IMR-90 (cell line): Measurements from ENCODE around the gene DLX3. TPM values are rescaled to one million over a fixed set of nuclear protein-coding genes. Genes with fewer than 3 reads are reported as not detected.

Source experiments
- ATAC-seq: fragments of 200-7000 bp; cut with Tn5 transposase; 2 replicates; pipeline ENCODE4 v1.9.1; 2020; ENCODE audit warnings: low read depth, mild to moderate bottlenecking, moderate library complexity
- BruUV-seq: library from RNA; stranded (reverse); fragments of 400-500 nt; replicated peaks from 2 replicates; lab custom pipeline; 2021; lab: Mats Ljungman, UMichigan
- CTCF ChIA-PET: fragments of 300-600 bp; formaldehyde crosslinking; extraction: SDS; loops from one replicate; lab custom pipeline; 2021; ENCODE audit warnings: antibody characterized with exemption; lab: Yijun Ruan, JAX
- POLR2A ChIA-PET: fragments of 300-600 bp; sonication (Branson Sonifier 250); formaldehyde crosslinking; loops from one replicate; lab custom pipeline; 2022; ENCODE audit warnings: antibody characterized with exemption; ENCODE audit not compliant: unreplicated experiment; lab: Charles Lee
- DNase-seq: peaks from one replicate; pipeline ENCODE4 v3.0.0; 2013
- H2AFZ ChIP-seq: replicated peaks from 2 replicates; pipeline ENCODE3; 2013; ENCODE audit warnings: low read length, mild to moderate bottlenecking; ENCODE audit not compliant: poor library complexity
- H2AK5ac ChIP-seq: 2 replicates; pipeline ENCODE4 v1.6.1; 2013; ENCODE audit warnings: low read depth, low read length, inconsistent platforms
- H2AK9ac ChIP-seq: replicated peaks from 2 replicates; pipeline ENCODE3; 2013; ENCODE audit warnings: mild to moderate bottlenecking, low read depth, low read length, moderate library complexity; ENCODE audit not compliant: poor library complexity
- H2BK120ac ChIP-seq: 2 replicates; pipeline ENCODE4 v1.6.1; 2013; ENCODE audit warnings: low read depth, low read length, inconsistent platforms
- H2BK15ac ChIP-seq: 3 replicates; pipeline ENCODE4 v1.6.1; 2013; ENCODE audit warnings: low read depth, low read length, inconsistent platforms
- H2BK20ac ChIP-seq: 2 replicates; pipeline ENCODE4 v1.6.1; 2013; ENCODE audit warnings: low read depth, mild to moderate bottlenecking, inconsistent platforms, low read length, moderate library complexity
- H2BK5ac ChIP-seq: 2 replicates; pipeline ENCODE4 v1.6.1; 2013; ENCODE audit warnings: mild to moderate bottlenecking, low read depth, low read length, inconsistent platforms; ENCODE audit not compliant: poor library complexity, severe bottlenecking
- H3K14ac ChIP-seq: replicated peaks from 2 replicates; pipeline ENCODE4 v1.6.1; 2013; ENCODE audit warnings: low read depth, low read length, inconsistent platforms
- H3K18ac ChIP-seq: 2 replicates; pipeline ENCODE4 v1.6.1; 2013; ENCODE audit warnings: low read depth, low read length, control low read depth
- H3K23ac ChIP-seq: 2 replicates; pipeline ENCODE4 v1.6.1; 2013; ENCODE audit warnings: low read depth, low read length, inconsistent platforms
- H3K27ac ChIP-seq: 2 replicates; pipeline ENCODE4 v1.5.1; 2013; ENCODE audit warnings: mild to moderate bottlenecking, control low read depth, low read length; ENCODE audit not compliant: insufficient read depth
- H3K27me3 ChIP-seq: 2 replicates; pipeline ENCODE4 v1.6.1; 2013; ENCODE audit warnings: low read length; ENCODE audit not compliant: control insufficient read depth, insufficient read depth
- H3K36me3 ChIP-seq: 2 replicates; pipeline ENCODE4 v1.6.1; 2013; ENCODE audit warnings: low read length, mixed read lengths; ENCODE audit not compliant: control insufficient read depth, insufficient read depth
- H3K4ac ChIP-seq: 2 replicates; pipeline ENCODE4 v1.6.1; 2013; ENCODE audit warnings: low read depth, low read length, inconsistent platforms
- H3K4me1 ChIP-seq: 2 replicates; pipeline ENCODE4 v1.6.1; 2013; ENCODE audit warnings: low read length, mixed read lengths; ENCODE audit not compliant: control insufficient read depth, insufficient read depth
- H3K4me2 ChIP-seq: 2 replicates; pipeline ENCODE4 v1.6.1; 2013; ENCODE audit warnings: low read depth, mild to moderate bottlenecking, control low read depth, low read length, moderate library complexity
- H3K4me3 ChIP-seq: 2 replicates; pipeline ENCODE4 v1.5.1; 2013; ENCODE audit warnings: low read depth, mild to moderate bottlenecking, control low read depth, low read length, moderate library complexity; ENCODE audit not compliant: insufficient read depth
- H3K56ac ChIP-seq: 2 replicates; pipeline ENCODE4 v1.6.1; 2013; ENCODE audit warnings: low read length, inconsistent platforms; ENCODE audit not compliant: insufficient read depth; ENCODE audit errors: extremely low read depth
- H3K79me1 ChIP-seq, 2 experiments: 2 replicates each; pipeline ENCODE4 v1.6.1; 2013; ENCODE audit warnings: low read length in 2 of 2, inconsistent platforms in 1 of 2, low read depth in 1 of 2
- H3K9ac ChIP-seq: 2 replicates; pipeline ENCODE4 v1.6.1; 2013; ENCODE audit warnings: low read depth, low read length, control low read depth
- H3K9me1 ChIP-seq: 2 replicates; pipeline ENCODE4 v1.6.1; 2013; ENCODE audit warnings: low read length, inconsistent platforms; ENCODE audit not compliant: insufficient read depth
- H3K9me3 ChIP-seq: 2 replicates; pipeline ENCODE4 v1.6.1; 2013; ENCODE audit warnings: low read length; ENCODE audit not compliant: control insufficient read depth, insufficient read depth
- H4K20me1 ChIP-seq: 2 replicates; pipeline ENCODE4 v1.6.1; 2013; ENCODE audit warnings: low read length, inconsistent platforms; ENCODE audit not compliant: insufficient read depth
- H4K5ac ChIP-seq: 2 replicates; pipeline ENCODE4 v1.6.1; 2013; ENCODE audit warnings: mild to moderate bottlenecking, low read depth, low read length, control low read depth
- H4K8ac ChIP-seq, 2 experiments: 2 replicates each; pipeline ENCODE4 v1.6.1; 2013; ENCODE audit warnings: low read depth in 2 of 2, low read length in 2 of 2, control low read depth in 1 of 2, inconsistent platforms in 1 of 2
- H4K91ac ChIP-seq: 2 replicates; pipeline ENCODE4 v1.6.1; 2013; ENCODE audit warnings: low read depth, low read length, inconsistent platforms; ENCODE audit not compliant: insufficient read depth
- BHLHE40 ChIP-seq: fragments of 150-350 bp; IDR thresholded peaks from 2 replicates; pipeline ENCODE4 v1.6.1; 2016; ENCODE audit warnings: mild to moderate bottlenecking, low read depth, low read length
- CEBPB ChIP-seq: IDR thresholded peaks from 2 replicates; pipeline ENCODE4 v1.6.1; 2012; ENCODE audit warnings: low read depth, low read length, improper control_type of control experiment
- CHD1 ChIP-seq: IDR thresholded peaks from 2 replicates; pipeline ENCODE4 v1.6.1; 2012; ENCODE audit warnings: low read depth, low read length, improper control_type of control experiment
- FOS ChIP-seq: fragments of 150-350 bp; IDR thresholded peaks from 2 replicates; pipeline ENCODE4 v1.6.1; 2016; ENCODE audit warnings: low read depth, low read length
- MAZ ChIP-seq: IDR thresholded peaks from 2 replicates; pipeline ENCODE4 v1.6.1; 2012; ENCODE audit warnings: low read depth, mild to moderate bottlenecking, low read length, improper control_type of control experiment, moderate library complexity, borderline replicate concordance
- MXI1 ChIP-seq: IDR thresholded peaks from 2 replicates; pipeline ENCODE4 v1.6.1; 2012; ENCODE audit warnings: low read depth, mild to moderate bottlenecking, low read length, moderate library complexity, borderline replicate concordance
- NFE2L2 ChIP-seq: fragments of 150-350 bp; IDR thresholded peaks from 2 replicates; pipeline ENCODE4 v1.6.1; 2016; ENCODE audit warnings: low read depth, mild to moderate bottlenecking, low read length
- POLR2A ChIP-seq: IDR thresholded peaks from 2 replicates; pipeline ENCODE4 v1.6.1; 2012; ENCODE audit warnings: mild to moderate bottlenecking, low read depth, low read length
- RAD21 ChIP-seq: IDR thresholded peaks from 2 replicates; pipeline ENCODE4 v1.6.1; 2012; ENCODE audit warnings: low read length, improper control_type of control experiment
- RCOR1 ChIP-seq: IDR thresholded peaks from 2 replicates; pipeline ENCODE4 v1.6.1; 2012; ENCODE audit warnings: mild to moderate bottlenecking, low read length, improper control_type of control experiment; ENCODE audit not compliant: insufficient replicate concordance
- RFX5 ChIP-seq: IDR thresholded peaks from 2 replicates; pipeline ENCODE4 v1.8.0; 2012; ENCODE audit warnings: low read depth, mild to moderate bottlenecking, low read length, moderate library complexity
- SMC3 ChIP-seq: fragments of 150-350 bp; IDR thresholded peaks from 2 replicates; pipeline ENCODE4 v1.6.1; 2016; ENCODE audit warnings: low read depth, mild to moderate bottlenecking, antibody characterized with exemption, low read length, moderate library complexity
- WGBS, 2 experiments: methylation state at CpG; one replicate each; pipeline versions ENCODE4 v1.1.5 to v1.1.7; 2013; ENCODE audit warnings: missing lambda C conversion rate in 2 of 2; ENCODE audit not compliant: insufficient read length in 1 of 2; ENCODE audit errors: extremely low coverage in 2 of 2; 5-methylcytosine and 5-hydroxymethylcytosine counted together
- dilution Hi-C: fragments of 300-500 bp; cut with HindIII; formaldehyde crosslinking; loops from one replicate; pipeline ENCODE4 v1.14.3; 2018; ENCODE audit warnings: low sequenced_read_pairs; ENCODE audit not compliant: unreplicated experiment
- in situ Hi-C: fragments of 300-500 bp; cut with MboI; formaldehyde crosslinking; loops from 3 replicates; pipeline ENCODE4 v1.14.3; 2019; ENCODE audit warnings: low sequenced_read_pairs, inconsistent platforms, mixed read lengths
- intact Hi-C: fragments of 100-400 bp; cut with micrococcal nuclease; formaldehyde crosslinking; loops from 2 replicates; pipeline ENCODE4 v1.10.0; 2022
- polyA plus RNA-seq, 3 experiments: library from polyadenylated mRNA; depleted of rRNA; stranded (reverse); fragments of >200 nt; gene quantifications; 2 replicates each; pipeline ENCODE4 v1.2.3, GENCODE V29; 2012; ENCODE audit warnings: low replicate concordance in 1 of 3
- total RNA-seq: library from RNA; depleted of rRNA; stranded (reverse); fragments of >200 nt; gene quantifications from 2 replicates; pipeline ENCODE4 v1.2.3, GENCODE V29; 2012
- TF ChIP-seq, protein P1 (sequence below): fragments of 150-350 bp; IDR thresholded peaks from 2 replicates; pipeline ENCODE4 v1.6.1; 2017; ENCODE audit warnings: mild to moderate bottlenecking, antibody characterized with exemption, low read length, low read depth
- TF ChIP-seq, protein P2 (sequence below): fragments of 150-350 bp; IDR thresholded peaks from 2 replicates; pipeline ENCODE4 v1.6.1; 2016; ENCODE audit warnings: low read depth, mild to moderate bottlenecking, low read length, moderate library complexity, borderline replicate concordance

Gene DLX3
- total and polyA plus RNA-seq, 2 of the 4 experiments (the other 2 are of a cell fraction): not detected

DNA sequence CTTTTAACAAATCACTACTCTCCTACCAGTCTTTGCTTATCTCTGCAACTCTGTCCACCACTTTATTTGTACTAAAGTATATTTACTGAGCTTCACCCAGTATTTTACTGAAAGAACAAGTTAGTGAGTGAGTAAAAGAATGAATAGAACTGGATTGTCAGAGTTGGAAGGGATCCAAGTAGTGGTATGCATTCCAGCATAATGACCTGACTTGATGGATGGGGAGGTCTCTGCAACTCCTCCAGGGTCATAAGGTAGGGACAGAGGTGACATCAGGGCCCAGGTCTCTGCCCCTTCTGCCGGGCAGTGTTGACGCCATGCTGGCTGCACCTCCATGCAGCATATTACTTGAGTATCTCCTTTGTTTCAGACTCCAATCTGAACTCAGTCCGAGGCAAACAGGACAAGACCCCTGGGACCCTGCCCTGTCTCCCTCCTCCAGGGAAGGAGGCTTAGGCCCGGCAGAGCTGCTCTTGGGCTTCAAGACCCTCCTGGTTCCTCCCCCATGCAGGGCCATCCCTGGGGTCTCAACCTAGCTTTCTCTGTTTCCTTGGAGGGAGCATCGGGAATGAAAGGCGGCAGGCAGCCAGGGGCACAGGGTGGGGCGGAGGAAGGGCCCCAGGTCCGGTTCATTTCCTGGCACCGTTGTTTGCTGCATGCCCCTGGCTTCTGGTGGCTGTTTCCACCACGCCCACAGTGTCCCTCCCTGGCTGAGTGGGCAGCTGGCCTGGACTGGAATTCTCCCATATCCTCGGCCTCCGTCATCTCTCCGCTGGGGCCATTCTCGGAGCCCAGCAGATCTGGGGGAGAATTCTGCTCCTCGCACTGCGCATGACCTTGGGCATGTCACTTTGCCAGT, 48.5 kb upstream of the DLX3 start:
- dilution Hi-C loops: no loop called here
- H2AK5ac ChIP-seq: no peak overlapping the region; the same call in 1 of the 2 replicates
- TF ChIP-seq RFX5 (no peak), RAD21 (no peak), CEBPB (no peak), RCOR1 (no peak), POLR2A (no peak), MAZ (no peak), FOS (no peak), CHD1 (no peak), SMC3 (no peak), MXI1 (no peak), BHLHE40 (no peak), NFE2L2 (no peak)
- TF ChIP-seq, protein P1, sequence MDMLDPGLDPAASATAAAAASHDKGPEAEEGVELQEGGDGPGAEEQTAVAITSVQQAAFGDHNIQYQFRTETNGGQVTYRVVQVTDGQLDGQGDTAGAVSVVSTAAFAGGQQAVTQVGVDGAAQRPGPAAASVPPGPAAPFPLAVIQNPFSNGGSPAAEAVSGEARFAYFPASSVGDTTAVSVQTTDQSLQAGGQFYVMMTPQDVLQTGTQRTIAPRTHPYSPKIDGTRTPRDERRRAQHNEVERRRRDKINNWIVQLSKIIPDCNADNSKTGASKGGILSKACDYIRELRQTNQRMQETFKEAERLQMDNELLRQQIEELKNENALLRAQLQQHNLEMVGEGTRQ: no peak
- TF ChIP-seq, protein P2, sequence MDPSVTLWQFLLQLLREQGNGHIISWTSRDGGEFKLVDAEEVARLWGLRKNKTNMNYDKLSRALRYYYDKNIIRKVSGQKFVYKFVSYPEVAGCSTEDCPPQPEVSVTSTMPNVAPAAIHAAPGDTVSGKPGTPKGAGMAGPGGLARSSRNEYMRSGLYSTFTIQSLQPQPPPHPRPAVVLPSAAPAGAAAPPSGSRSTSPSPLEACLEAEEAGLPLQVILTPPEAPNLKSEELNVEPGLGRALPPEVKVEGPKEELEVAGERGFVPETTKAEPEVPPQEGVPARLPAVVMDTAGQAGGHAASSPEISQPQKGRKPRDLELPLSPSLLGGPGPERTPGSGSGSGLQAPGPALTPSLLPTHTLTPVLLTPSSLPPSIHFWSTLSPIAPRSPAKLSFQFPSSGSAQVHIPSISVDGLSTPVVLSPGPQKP: no peak

More for the DNA sequence above, 48.5 kb upstream of the DLX3 start:
- no peak overlapping the region for H3K4me3 ChIP-seq
- no peak overlapping the region for H3K56ac ChIP-seq
- intact Hi-C loops (no loop called here), in situ Hi-C loops (no loop called here)
- H3K4me2 ChIP-seq: no peak overlapping the region
- no peaks in the 10 kb centered on the region for H3K27me3 ChIP-seq
- peak overlapping the region; percentile 7; the same call in 1 of the 2 replicates for H3K4ac ChIP-seq
- no peak for ATAC-seq
- H2BK20ac ChIP-seq: no peak overlapping the region
- 77% methylated on average over 8 of the region's 16 CpGs; no CpG with 5 or more reads in 1 of the 2 experiments for WGBS, 2 experiments
- ChIA-PET POLR2A (no interaction called here), CTCF (no interaction called here)
- peaks cover 0 to 15% of the 10 kb centered on the region in 2 experiments; a peak in 1 of 4 replicates for H3K79me1 ChIP-seq
- H2BK5ac ChIP-seq: no peak overlapping the region
- no peak overlapping the region for H4K5ac ChIP-seq
- no peak overlapping the region for H3K27ac ChIP-seq
- H3K18ac ChIP-seq: no peak overlapping the region
- H2AK9ac ChIP-seq: peak overlapping the region; percentile 83
- H2BK120ac ChIP-seq: peak overlapping the region; percentile 34; the same call in 1 of the 2 replicates
- 0 out of 4 replicates have a peak overlapping the region, but pooled peaks of 1 of the 2 experiments have one; percentile 29 for H4K8ac ChIP-seq
- H2BK15ac ChIP-seq: no peak overlapping the region
- H3K4me1 ChIP-seq: peaks cover 15% of the 10 kb centered on the region
- H3K9ac ChIP-seq: no peak overlapping the region
- H4K91ac ChIP-seq: no peak overlapping the region; the same call in 1 of the 2 replicates
- H3K14ac ChIP-seq: peak overlapping the region; percentile 7; the same call in 1 of the 2 replicates
- H3K23ac ChIP-seq: no peak overlapping the region
- peak overlapping the region; percentile 64 for H2AFZ ChIP-seq
- H3K9me1 ChIP-seq: peaks cover 25% of the 10 kb centered on the region
- H4K20me1 ChIP-seq: no peaks in the 10 kb centered on the region
- H3K9me3 ChIP-seq: no peaks in the 10 kb centered on the region
- BruUV-seq: no TSS peak
- DNase-seq: no peak
- no peaks in the 10 kb centered on the region for H3K36me3 ChIP-seq
